Lower leg skin (tissue), 3 donors: ENCODE measurements around the gene ONECUT1.
"Not testable (repeated sequence)": the region's sequence is repeated elsewhere in the genome, so short reads cannot be mapped to it uniquely, and the experiment has no call there.

Source experiments
- CTCF ChIP-seq, 3 donors: fragments of 450-650 bp; IDR thresholded peaks; one replicate each; pipeline ENCODE4 v1.5.1; 2016; ENCODE audit warnings: antibody characterized with exemption in 3 of 3, mild to moderate bottlenecking in 3 of 3, moderate library complexity in 2 of 3
- POLR2A ChIP-seq, 2 donors: fragments of 450-650 bp; IDR thresholded peaks; one replicate each; pipeline ENCODE4 v1.6.1; 2016 to 2017; ENCODE audit warnings: antibody characterized with exemption in 2 of 2, mild to moderate bottlenecking in 1 of 2, moderate library complexity in 1 of 2

GRCh38 chr15:52815899-52816298 is 25.8 kb upstream of the ONECUT1 start:
- not testable (repeated sequence) for TF ChIP-seq POLR2A, CTCF (IDR thresholded peaks at IDR 0.05)
